ENCODE results near the gene SNTG2.

SNTG2 gene

GRCh38 chr2:1319393-1319792 is 368.7 kb downstream of the SNTG2 start:
- DNase-seq (ENCODE audit: low spot score): no peak

- no peak for DNase-seq (ENCODE audit: low spot score)
Measured at GRCh38 chr2:1321321-1321720, 370.7 kb downstream of the SNTG2 start.

- DNase-seq (ENCODE audit: low spot score): no peak
Measured at GRCh38 chr2:1324884-1325283, 374.2 kb downstream of the SNTG2 start.

GRCh38 chr2:1328684-1329083 is 378.0 kb downstream of the SNTG2 start:
- DNase-seq (ENCODE audit: low spot score): no peak

GRCh38 chr2:1339388-1340140 is 388.9 kb downstream of the SNTG2 start:
- no peak for DNase-seq (ENCODE audit: low spot score)

- DNase-seq (ENCODE audit: low spot score): no peak
Measured at GRCh38 chr2:1340141-1340512, 389.5 kb downstream of the SNTG2 start.

- no peak for DNase-seq (ENCODE audit: low spot score)
Measured at GRCh38 chr2:1341404-1342120, 390.9 kb downstream of the SNTG2 start.

- DNase-seq (ENCODE audit: low spot score): no peak
Measured at GRCh38 chr2:1348789-1349188, 398.1 kb downstream of the SNTG2 start.

- no peak for DNase-seq (ENCODE audit: low spot score)
Measured at GRCh38 chr2:1350111-1350510, 399.5 kb downstream of the SNTG2 start.

- DNase-seq (ENCODE audit: low spot score): no peak
Measured at GRCh38 chr2:1353124-1353523, 402.5 kb downstream of the SNTG2 start.

- no peak for DNase-seq (ENCODE audit: low spot score)
Measured at GRCh38 chr2:1353543-1353942, 402.9 kb downstream of the SNTG2 start.

GRCh38 chr2:1360144-1360543 is 409.5 kb downstream of the SNTG2 start:
- no peak for DNase-seq (ENCODE audit: low spot score)

GRCh38 chr2:1360557-1361250 is 410.1 kb downstream of the SNTG2 start:
- DNase-seq (ENCODE audit: low spot score): no peak

GRCh38 chr2:1363367-1363766 is 412.7 kb downstream of the SNTG2 start:
- DNase-seq (ENCODE audit: low spot score): no peak

GRCh38 chr2:1366546-1367134 is 416.0 kb downstream of the SNTG2 start:
- DNase-seq (ENCODE audit: low spot score): no peak

GRCh38 chr2:1367601-1368000 is 417.0 kb downstream of the SNTG2 start:
- DNase-seq (ENCODE audit: low spot score): no peak

- no peak for DNase-seq (ENCODE audit: low spot score)
Measured at GRCh38 chr2:1369905-1370304, 419.3 kb downstream of the SNTG2 start.

- DNase-seq (ENCODE audit: low spot score): no peak
Measured at GRCh38 chr2:1370461-1370860, 419.8 kb downstream of the SNTG2 start.

- DNase-seq (ENCODE audit: low spot score): no peak
Measured at GRCh38 chr2:1371082-1371481, 420.4 kb downstream of the SNTG2 start.

- DNase-seq (ENCODE audit: low spot score): no peak
Measured at GRCh38 chr2:1373830-1374229, 423.2 kb downstream of the SNTG2 start.

- DNase-seq (ENCODE audit: low spot score): no peak
Measured at GRCh38 chr2:1374287-1374686, 423.6 kb downstream of the SNTG2 start.

GRCh38 chr2:1375794-1376193 is 425.1 kb downstream of the SNTG2 start:
- no peak for DNase-seq (ENCODE audit: low spot score)

- DNase-seq (ENCODE audit: low spot score): no peak
Measured at GRCh38 chr2:1377473-1377872, 426.8 kb downstream of the SNTG2 start.

Data from GM03348 (cell line).